ENCODE results near the gene GNG13. TPM values are rescaled to one million over a fixed set of nuclear protein-coding genes. Genes with fewer than 3 reads are reported as not detected.

Gene GNG13
- total and polyA plus RNA-seq, 9 of the 15 experiments (the other 6 are each of a cell fraction or from before 2014, with no cell fraction given), result not detected

DNA sequence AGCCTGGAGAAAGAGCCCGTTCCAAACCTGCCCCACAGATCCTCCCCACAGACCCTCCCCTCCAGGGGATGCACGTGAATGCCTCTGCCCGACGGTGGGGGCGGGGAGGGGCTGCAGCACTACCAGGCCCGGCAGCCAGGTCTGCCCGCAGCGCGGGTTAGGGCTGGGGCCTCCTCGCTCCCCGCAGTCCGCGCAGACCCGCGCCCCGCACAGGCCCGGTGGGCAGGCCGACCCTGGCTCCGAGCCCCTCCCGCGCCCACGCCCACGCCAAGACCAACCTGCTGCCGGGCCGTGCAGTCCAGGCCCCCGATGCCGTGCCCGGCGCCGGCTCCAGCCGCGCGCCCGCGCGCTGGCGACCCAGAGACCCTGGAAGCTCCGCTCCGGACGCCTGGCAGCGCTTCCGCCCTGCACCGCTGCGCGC lies 12.5 kb downstream of the GNG13 start, which contains the start of gene RPUSD1:
Gene RPUSD1, minus strand, starts transcription at position 404 of the 421 bp plus-strand sequence. CDS start 644 bp downstream, outside the sequence.
- CTCF ChIA-PET (ENCODE audit: low intra/inter-chr PET ratio), result no interaction called here
- Histone ChIP-seq H3K4me3 (peak within 1 kb of the TSS; percentile 96), H2AFZ (ENCODE audit: low read depth, low read length) (peak within 1 kb of the TSS; percentile 90), H3K9me1 (ENCODE audit: control insufficient read depth, insufficient read depth, low read length) (no peaks in the 10 kb centered on the region), H3K27ac (ENCODE audit: extremely low read depth, low read depth, low read length) (peak within 1 kb of the TSS; percentile 83), H3K9me3 (replicated peaks; ENCODE audit: control insufficient read depth, insufficient read depth, low read depth, low read length) (no peaks in the 10 kb centered on the region), H3K36me3 (ENCODE audit: control insufficient read depth, insufficient read depth, low read length) (peaks cover 64% of the 10 kb centered on the region; the same call in 2 of the 3 replicates), H3K4me1 (replicated peaks in 1 of 2; ENCODE audit: control insufficient read depth in 2 of 2, insufficient read depth in 2 of 2, low read length in 2 of 2) (peaks cover 16 to 94% of the 10 kb centered on the region in 2 experiments; a peak in 4 of 5 replicates), H3K27me3 (ENCODE audit: control insufficient read depth in 2 of 2, insufficient read depth in 2 of 2, low read length in 2 of 2) (no peaks in the 10 kb centered on the region), H4K20me1 (replicated peaks; ENCODE audit: control insufficient read depth, insufficient read depth, low read length) (peaks cover 11% of the 10 kb centered on the region), H3K9ac (ENCODE audit: insufficient read depth in 1 of 2, low read depth in 2 of 2, low read length in 2 of 2) (peak within 1 kb of the TSS; percentile 81 to 98), H3K79me2 (ENCODE audit: control insufficient read depth, insufficient read depth, low read length) (peaks cover 29% of the 10 kb centered on the region), H3K4me2 (ENCODE audit: insufficient read depth, low read length) (peak within 1 kb of the TSS; percentile 87)
- WGBS (ENCODE audit: insufficient coverage, low coverage, missing lambda C conversion rate), result 0% methylated on average over 13 of the region's 45 CpGs
- intact Hi-C loops (cut with micrococcal nuclease), result no loop called here
- in situ Hi-C loops (cut with MboI), result loop anchor here (5.0 kb wide), 2 partner anchors 46 to 76 kb away; partner anchors contain the start of gene CIAO3
- BruUV-seq (replicated peaks), result no TSS peak
- FAIRE-seq (no peak), ATAC-seq (peak; percentile 20), DNase-seq (ENCODE audit: extremely low read depth in 1 of 4, low spot score in 3 of 4) (no peak)
- POLR2A ChIA-PET, result interaction anchor here (0.6 to 1.4 kb wide), 5 partner anchors 11 to 72 kb away, joined by 3 to 6 read pairs (median 3); partner anchors contain the start of gene GNG13
- 0 out of 4 replicates have a peak, but pooled peaks of 1 of the 2 experiments have one; percentile 2 for TF ChIP-seq TEAD1 (CRISPR knock-in tag; IDR thresholded peaks at IDR 0.05)
- TF ChIP-seq, protein P1, sequence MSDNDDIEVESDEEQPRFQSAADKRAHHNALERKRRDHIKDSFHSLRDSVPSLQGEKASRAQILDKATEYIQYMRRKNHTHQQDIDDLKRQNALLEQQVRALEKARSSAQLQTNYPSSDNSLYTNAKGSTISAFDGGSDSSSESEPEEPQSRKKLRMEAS (CRISPR knock-in tag; IDR thresholded peaks at IDR 0.05), result no peak; the same call in 1 of the 2 replicates
- no peak for TF ChIP-seq ZNF217 (CRISPR knock-in tag; IDR thresholded peaks at IDR 0.05)
- no peak for TF ChIP-seq ZNF551 (CRISPR knock-in tag; IDR thresholded peaks at IDR 0.05)
- TF ChIP-seq KDM5B (IDR thresholded peaks at IDR 0.05; ENCODE audit: insufficient replicate concordance, low read depth, low read length), result peak; percentile 74
- TF ChIP-seq, protein P2, sequence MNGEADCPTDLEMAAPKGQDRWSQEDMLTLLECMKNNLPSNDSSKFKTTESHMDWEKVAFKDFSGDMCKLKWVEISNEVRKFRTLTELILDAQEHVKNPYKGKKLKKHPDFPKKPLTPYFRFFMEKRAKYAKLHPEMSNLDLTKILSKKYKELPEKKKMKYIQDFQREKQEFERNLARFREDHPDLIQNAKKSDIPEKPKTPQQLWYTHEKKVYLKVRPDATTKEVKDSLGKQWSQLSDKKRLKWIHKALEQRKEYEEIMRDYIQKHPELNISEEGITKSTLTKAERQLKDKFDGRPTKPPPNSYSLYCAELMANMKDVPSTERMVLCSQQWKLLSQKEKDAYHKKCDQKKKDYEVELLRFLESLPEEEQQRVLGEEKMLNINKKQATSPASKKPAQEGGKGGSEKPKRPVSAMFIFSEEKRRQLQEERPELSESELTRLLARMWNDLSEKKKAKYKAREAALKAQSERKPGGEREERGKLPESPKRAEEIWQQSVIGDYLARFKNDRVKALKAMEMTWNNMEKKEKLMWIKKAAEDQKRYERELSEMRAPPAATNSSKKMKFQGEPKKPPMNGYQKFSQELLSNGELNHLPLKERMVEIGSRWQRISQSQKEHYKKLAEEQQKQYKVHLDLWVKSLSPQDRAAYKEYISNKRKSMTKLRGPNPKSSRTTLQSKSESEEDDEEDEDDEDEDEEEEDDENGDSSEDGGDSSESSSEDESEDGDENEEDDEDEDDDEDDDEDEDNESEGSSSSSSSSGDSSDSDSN (IDR thresholded peaks at IDR 0.05; ENCODE audit: borderline replicate concordance in 1 of 2, low read depth in 2 of 2, low read length in 2 of 2), result 0 out of 4 replicates have a peak, but pooled peaks of 1 of the 2 experiments have one; percentile 19
- TF ChIP-seq RBM14 (IDR thresholded peaks at IDR 0.05; ENCODE audit: borderline replicate concordance, insufficient read depth, low read depth, low read length), result no peak
- 0 out of 4 replicates have a peak, but pooled peaks of 1 of the 2 experiments have one; percentile 14 for TF ChIP-seq MAZ (CRISPR knock-in tag; conservative IDR thresholded peaks at IDR 0.05 in 1 of 2, IDR thresholded peaks at IDR 0.05 in 1 of 2)
- no peak for TF ChIP-seq POLR2AphosphoS5 (IDR thresholded peaks at IDR 0.05; ENCODE audit: control insufficient read depth, insufficient read depth, low read depth, low read length)
- no peak for TF ChIP-seq ZNF121 (CRISPR knock-in tag; conservative IDR thresholded peaks at IDR 0.05)
- TF ChIP-seq NFATC3 (IDR thresholded peaks at IDR 0.05), result no peak
- TF ChIP-seq KHSRP (IDR thresholded peaks at IDR 0.05), result no peak
- TF ChIP-seq MYC (IDR thresholded peaks at IDR 0.05; ENCODE audit: low read depth, low read length), result 0 out of 2 replicates have a peak, but pooled peaks have one; percentile 1
- TF ChIP-seq MYC (CRISPR knock-in tag; IDR thresholded peaks at IDR 0.05; ENCODE audit: borderline replicate concordance, low read depth), result no peak
- no peak for TF ChIP-seq ZNF436 (CRISPR knock-in tag; IDR thresholded peaks at IDR 0.05)
- TF ChIP-seq CREB1 (IDR thresholded peaks at IDR 0.05), result no peak
- no peak for TF ChIP-seq CREB1 (CRISPR knock-in tag; IDR thresholded peaks at IDR 0.05)
- TF ChIP-seq ZFX (CRISPR knock-in tag; IDR thresholded peaks at IDR 0.05), result no peak; the same call in 1 of the 2 replicates
- TF ChIP-seq KAT8 (IDR thresholded peaks at IDR 0.05; ENCODE audit: low read depth), result no peak
- TF ChIP-seq POLR2B (IDR thresholded peaks at IDR 0.05; ENCODE audit: low read depth, partially characterized antibody), result no peak
- 0 out of 2 replicates have a peak, but pooled peaks have one; percentile 48 for TF ChIP-seq ZNF263 (CRISPR knock-in tag; IDR thresholded peaks at IDR 0.05; ENCODE audit: borderline replicate concordance)

Data from K562 (cell line).